Thyroid gland (tissue), 4 donors: ENCODE data around the gene LRRC7.

Source experiments
- POLR2A ChIP-seq, 2 donors: fragments of 450-650 bp; IDR thresholded peaks; one replicate each; pipeline ENCODE4 v1.6.1; 2017; ENCODE audit warnings: antibody characterized with exemption in 2 of 2, mild to moderate bottlenecking in 2 of 2, moderate library complexity in 1 of 2
- TF ChIP-seq, protein P1 (sequence below), 6 experiments: fragments of 200-600 bp in 3 of 6; fragments of 450-650 bp in 3 of 6; sonication (generic) in 3 of 6; IDR thresholded peaks; one replicate each; pipeline ENCODE4 v1.5.1; 2016 to 2019; ENCODE audit warnings: antibody characterized with exemption in 6 of 6, mild to moderate bottlenecking in 2 of 6, inconsistent platforms in 1 of 6, moderate library complexity in 1 of 6

GRCh38 chr1:70115315-70115714, 547.6 kb downstream of the LRRC7 start:
- TF ChIP-seq, protein P1, sequence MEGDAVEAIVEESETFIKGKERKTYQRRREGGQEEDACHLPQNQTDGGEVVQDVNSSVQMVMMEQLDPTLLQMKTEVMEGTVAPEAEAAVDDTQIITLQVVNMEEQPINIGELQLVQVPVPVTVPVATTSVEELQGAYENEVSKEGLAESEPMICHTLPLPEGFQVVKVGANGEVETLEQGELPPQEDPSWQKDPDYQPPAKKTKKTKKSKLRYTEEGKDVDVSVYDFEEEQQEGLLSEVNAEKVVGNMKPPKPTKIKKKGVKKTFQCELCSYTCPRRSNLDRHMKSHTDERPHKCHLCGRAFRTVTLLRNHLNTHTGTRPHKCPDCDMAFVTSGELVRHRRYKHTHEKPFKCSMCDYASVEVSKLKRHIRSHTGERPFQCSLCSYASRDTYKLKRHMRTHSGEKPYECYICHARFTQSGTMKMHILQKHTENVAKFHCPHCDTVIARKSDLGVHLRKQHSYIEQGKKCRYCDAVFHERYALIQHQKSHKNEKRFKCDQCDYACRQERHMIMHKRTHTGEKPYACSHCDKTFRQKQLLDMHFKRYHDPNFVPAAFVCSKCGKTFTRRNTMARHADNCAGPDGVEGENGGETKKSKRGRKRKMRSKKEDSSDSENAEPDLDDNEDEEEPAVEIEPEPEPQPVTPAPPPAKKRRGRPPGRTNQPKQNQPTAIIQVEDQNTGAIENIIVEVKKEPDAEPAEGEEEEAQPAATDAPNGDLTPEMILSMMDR (IDR thresholded peaks at IDR 0.05): no peak
- TF ChIP-seq POLR2A (IDR thresholded peaks at IDR 0.05): no peak
